Measurements from ENCODE around the gene SUCLG2.

GRCh38 chr3:67447393-67447792 lies 207.0 kb downstream of the SUCLG2 start:
- TF ChIP-seq CTCF (conservative IDR thresholded peaks at IDR 0.05; ENCODE audit: low read depth, low read length) (no peak), EZH2phosphoT487 (IDR thresholded peaks at IDR 0.05; ENCODE audit: borderline replicate concordance, low read length) (no peak)
